ENCODE measurements around the gene IFI27L2.

GRCh38 chr14:94126800-94127199, 2.6 kb downstream of the IFI27L2 start:
- TF ChIP-seq POLR2A (IDR thresholded peaks at IDR 0.05) (no peak), CTCF (IDR thresholded peaks at IDR 0.05) (no peak)

Measured in vagina (tissue), 2 donors.